HepG2 (cell line): ENCODE data around the gene ZNF331. TPM values are rescaled to one million over a fixed set of nuclear protein-coding genes. Genes with fewer than 3 reads are reported as not detected.

Experiments used
- EED ChIP-seq: sonication (generic); formaldehyde crosslinking; IDR thresholded peaks from 2 replicates; pipeline ENCODE4 v1.5.0; 2020; ENCODE audit warnings: mild to moderate bottlenecking, missing genetic modification reagents
- HES4 ChIP-seq: sonication (generic); formaldehyde crosslinking; IDR thresholded peaks from 2 replicates; pipeline ENCODE4 v1.9.0; 2021; ENCODE audit warnings: mild to moderate bottlenecking, missing genetic modification reagents, borderline replicate concordance
- MTA1 ChIP-seq: sonication (generic); formaldehyde crosslinking; IDR thresholded peaks from 2 replicates; pipeline ENCODE4 v1.4.0; 2020; ENCODE audit warnings: missing genetic modification reagents, mild to moderate bottlenecking, borderline replicate concordance
- NCOA2 ChIP-seq: sonication (generic); formaldehyde crosslinking; IDR thresholded peaks from 2 replicates; pipeline ENCODE4 v1.8.0; 2022; ENCODE audit warnings: inconsistent platforms
- PAF1 ChIP-seq: IDR thresholded peaks from 2 replicates; pipeline ENCODE4 v1.6.1; 2016; ENCODE audit warnings: missing genetic modification reagents, missing compliant biosample characterization
- PITX1 ChIP-seq: sonication (generic); formaldehyde crosslinking; IDR thresholded peaks from 2 replicates; pipeline ENCODE4 v1.5.1; 2020; ENCODE audit warnings: mild to moderate bottlenecking, missing genetic modification reagents
- POLR2AphosphoS5 ChIP-seq: IDR thresholded peaks from 2 replicates; pipeline ENCODE4 v1.6.1; 2012; ENCODE audit warnings: low read depth, low read length
- POLR2G ChIP-seq: fragments of 200-400 bp; formaldehyde crosslinking; IDR thresholded peaks from 2 replicates; pipeline ENCODE4 v1.6.1; 2018; ENCODE audit warnings: mild to moderate bottlenecking, low read depth, low read length, moderate library complexity
- RBM22 ChIP-seq: fragments of 200-400 bp; formaldehyde crosslinking; optimal IDR thresholded peaks from 2 replicates; pipeline ENCODE3; 2017; ENCODE audit warnings: mild to moderate bottlenecking, low read length, moderate library complexity
- SETDB1 ChIP-seq: sonication (generic); formaldehyde crosslinking; IDR thresholded peaks from 2 replicates; pipeline ENCODE4 v1.5.1; 2020; ENCODE audit warnings: missing genetic modification reagents, mild to moderate bottlenecking, borderline replicate concordance
- SMAD1 ChIP-seq: sonication (generic); formaldehyde crosslinking; IDR thresholded peaks from 2 replicates; pipeline ENCODE4 v1.4.0; 2020; ENCODE audit warnings: missing genetic modification reagents, low read depth, mild to moderate bottlenecking, borderline replicate concordance
- TFDP1 ChIP-seq: IDR thresholded peaks from 2 replicates; pipeline ENCODE4 v1.6.1; 2016; ENCODE audit warnings: missing compliant biosample characterization, missing genetic modification reagents, borderline replicate concordance
- ZNF180 ChIP-seq: sonication (generic); formaldehyde crosslinking; IDR thresholded peaks from 2 replicates; pipeline ENCODE4 v1.4.0; 2020; ENCODE audit warnings: low read depth, missing genetic modification reagents, borderline replicate concordance
- ZNF263 ChIP-seq: sonication (generic); formaldehyde crosslinking; IDR thresholded peaks from 2 replicates; pipeline ENCODE4 v1.4.0; 2020; ENCODE audit warnings: missing genetic modification reagents
- ZNF430 ChIP-seq: sonication (generic); formaldehyde crosslinking; IDR thresholded peaks from 2 replicates; pipeline ENCODE4 v1.9.0; 2021; ENCODE audit warnings: mild to moderate bottlenecking, missing genetic modification reagents
- ZNF468 ChIP-seq: sonication (generic); formaldehyde crosslinking; IDR thresholded peaks from 2 replicates; pipeline ENCODE4 v1.8.0; 2022; ENCODE audit warnings: mild to moderate bottlenecking, moderate library complexity, missing genetic modification reagents
- ZNF484 ChIP-seq: sonication (generic); formaldehyde crosslinking; IDR thresholded peaks from 2 replicates; pipeline ENCODE4 v1.5.1; 2020; ENCODE audit warnings: mild to moderate bottlenecking, low read depth, missing genetic modification reagents, borderline replicate concordance
- ZNF724P ChIP-seq: sonication (generic); formaldehyde crosslinking; IDR thresholded peaks from 2 replicates; pipeline ENCODE4 v1.8.0; 2022; ENCODE audit warnings: missing genetic modification reagents, borderline replicate concordance
- polyA plus RNA-seq, 8 experiments: library from polyadenylated mRNA; depleted of rRNA in 3 of 8; stranded (reverse) in 7 of 8; unstranded in 1 of 8; fragments of >200 nt; fragmentation: Illumina TruSeq in 4 of 8; extraction: Trizol in 4 of 8; gene quantifications; 2 replicates each; pipeline versions ENCODE4 v1.2.1 to v1.2.3, GENCODE V29; 2011 to 2016; ENCODE audit warnings: low read depth in 4 of 8, missing spikeins in 1 of 8, mixed read lengths in 1 of 8; ENCODE audit not compliant: insufficient read depth in 1 of 8
- total RNA-seq, 5 experiments: library from RNA; depleted of rRNA; stranded (reverse); fragments of >200 nt; fragmentation: Illumina TruSeq; extraction: Trizol; gene quantifications; 2 replicates each; pipeline ENCODE4 v1.2.3, GENCODE V29; 2016; ENCODE audit warnings: low read depth in 1 of 5

Gene ZNF331
- total and polyA plus RNA-seq, 2 of the 13 experiments (the other 11 are each of a cell fraction or from before 2014, with no cell fraction given) = 8.2 to 13.3 TPM

GRCh38 chr19:53580871-53581835, 43.2 kb downstream of the ZNF331 start (continued):
- TF ChIP-seq ZNF180 = no peak
- no peak for TF ChIP-seq ZNF484
- no peak for TF ChIP-seq EED
- peak; percentile 66 for TF ChIP-seq ZNF263
- TF ChIP-seq TFDP1 = no peak
- 0 out of 2 replicates have a peak, but pooled peaks have one; percentile 16 for TF ChIP-seq POLR2G
- TF ChIP-seq ZNF724P = no peak
- no peak for TF ChIP-seq SMAD1 (CRISPR knock-in tag)
- no peak for TF ChIP-seq ZNF430 (CRISPR knock-in tag)
- no peak for TF ChIP-seq ZNF468 (CRISPR knock-in tag)
- no peak for TF ChIP-seq PITX1
- TF ChIP-seq HES4 (CRISPR knock-in tag) = no peak
- 0 out of 2 replicates have a peak, but pooled peaks have one; percentile 37 for TF ChIP-seq PAF1
- TF ChIP-seq RBM22 = peak; percentile 17
- TF ChIP-seq POLR2AphosphoS5 = peak; percentile 28; the same call in 1 of the 2 replicates
- no peak for TF ChIP-seq NCOA2 (CRISPR knock-in tag)
- no peak for TF ChIP-seq SETDB1
- no peak for TF ChIP-seq MTA1 (CRISPR knock-in tag)
